NOMO-1 treated with DMSO at 0.1 percent for 48 hours (cell line): ENCODE data around the gene B4GALT5.

Experiments
- DNase-seq: peaks from one replicate; lab custom pipeline; 2025; ENCODE audit not compliant: unreplicated experiment; lab: John Stamatoyannopoulos, UW

Gene B4GALT5

GRCh38 chr20:49587111-49587570 lies 126.5 kb downstream of the B4GALT5 start:
- DNase-seq = no peak

- DNase-seq = no peak
Observed at GRCh38 chr20:49585585-49586245, 128.0 kb downstream of the B4GALT5 start.

DNA sequence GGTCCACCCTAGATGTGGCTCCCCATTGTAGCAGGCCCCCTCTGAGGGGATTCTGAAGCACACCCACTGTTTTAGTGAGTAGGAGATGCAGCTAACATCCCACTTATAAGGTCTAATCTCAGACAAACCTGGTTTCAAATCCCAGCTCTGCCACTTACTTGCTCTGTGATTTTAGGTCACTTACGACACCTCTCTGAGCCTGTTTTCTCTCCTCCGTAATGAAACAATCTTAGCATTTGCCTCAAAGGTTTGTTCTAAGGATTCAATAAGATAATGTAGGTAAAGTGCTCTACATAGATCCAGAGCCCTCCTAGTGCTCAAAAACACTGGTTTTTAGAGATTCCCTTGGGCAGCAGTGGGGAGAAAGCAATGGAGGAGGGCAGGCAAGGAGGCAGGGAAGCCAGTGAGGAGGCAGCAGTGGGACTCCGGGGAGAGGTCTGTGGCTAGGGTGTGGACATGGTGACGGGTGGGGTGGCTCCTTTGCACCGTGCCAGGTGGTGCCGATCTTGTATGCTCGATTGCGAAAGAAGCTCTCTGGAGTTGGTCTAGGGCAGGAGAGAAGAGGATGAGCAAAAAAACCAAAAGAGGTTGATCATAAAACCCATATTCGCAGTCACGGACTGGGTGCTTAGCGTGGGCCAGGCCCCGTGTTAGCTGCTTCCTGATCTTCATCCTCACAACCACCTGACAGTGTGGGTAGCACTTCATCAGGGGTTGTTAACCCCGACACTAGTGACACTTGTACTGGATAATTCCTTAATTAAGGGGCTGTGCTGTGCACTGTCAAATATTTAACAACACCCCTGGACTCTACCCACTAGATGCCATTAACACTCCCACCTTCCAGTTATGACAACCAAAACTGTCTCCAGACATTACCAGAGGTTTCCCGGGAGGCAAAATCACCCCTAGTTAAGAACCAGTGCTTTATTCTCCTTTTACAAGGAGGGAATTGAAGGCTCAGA lies 129.0 kb downstream of the B4GALT5 start:
- DNase-seq = peak; percentile 50

DNA sequence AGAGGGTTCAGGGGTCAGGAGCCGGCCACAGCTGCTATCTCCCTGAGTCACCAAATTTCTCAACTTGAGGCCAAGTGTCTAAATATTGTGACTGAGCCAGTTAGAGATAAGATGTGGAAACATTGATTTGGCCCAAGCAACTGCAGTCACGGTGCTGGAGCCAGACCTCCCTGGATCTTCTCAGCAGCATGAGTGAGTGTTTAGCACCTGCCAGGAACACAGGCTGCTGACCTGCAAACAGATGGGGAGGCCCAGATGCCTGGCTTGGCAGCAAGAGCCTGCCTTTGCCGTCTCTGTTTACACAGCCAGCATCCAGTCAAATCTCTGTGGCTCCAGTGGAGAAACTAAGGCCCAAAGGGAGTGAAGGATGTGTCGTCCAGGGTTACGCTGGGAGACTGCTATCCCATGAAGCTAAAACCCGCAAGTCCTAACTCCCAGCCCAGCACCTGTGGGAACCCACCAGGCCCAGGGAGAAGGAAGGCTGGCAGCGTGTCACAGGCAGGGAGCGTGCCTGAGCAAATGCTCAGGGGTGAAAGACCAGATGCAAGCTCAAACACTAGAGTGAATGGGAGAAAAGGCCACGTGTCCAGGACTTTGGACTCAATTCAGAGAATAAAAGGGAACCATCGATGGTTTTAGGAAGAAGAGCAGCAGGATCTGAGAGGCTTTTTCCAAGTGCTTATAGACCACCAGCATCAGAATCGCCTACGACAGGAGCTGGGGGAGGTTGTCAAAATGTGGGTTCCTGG lies 129.8 kb downstream of the B4GALT5 start:
- DNase-seq = peak; percentile 90

GRCh38 chr20:49583343-49583668 lies 130.4 kb downstream of the B4GALT5 start:
- no peak for DNase-seq
